H54 (cell line): Measurements from ENCODE around the gene PPP2R5B.

Source experiments
- DNase-seq: peaks from one replicate; pipeline ENCODE4 v3.0.0; 2011; ENCODE audit warnings: low spot score, mixed read lengths; ENCODE audit not compliant: insufficient read length
- FAIRE-seq: peaks from 3 replicates; lab custom pipeline; 2011; peaks lifted over from hg19 to GRCh38; lab: Jason Lieb, UNC
- POLR2A ChIP-seq: IDR thresholded peaks from 2 replicates; pipeline ENCODE4 v1.6.1; 2011; ENCODE audit warnings: low read depth, mild to moderate bottlenecking, low read length

Gene PPP2R5B

DNA sequence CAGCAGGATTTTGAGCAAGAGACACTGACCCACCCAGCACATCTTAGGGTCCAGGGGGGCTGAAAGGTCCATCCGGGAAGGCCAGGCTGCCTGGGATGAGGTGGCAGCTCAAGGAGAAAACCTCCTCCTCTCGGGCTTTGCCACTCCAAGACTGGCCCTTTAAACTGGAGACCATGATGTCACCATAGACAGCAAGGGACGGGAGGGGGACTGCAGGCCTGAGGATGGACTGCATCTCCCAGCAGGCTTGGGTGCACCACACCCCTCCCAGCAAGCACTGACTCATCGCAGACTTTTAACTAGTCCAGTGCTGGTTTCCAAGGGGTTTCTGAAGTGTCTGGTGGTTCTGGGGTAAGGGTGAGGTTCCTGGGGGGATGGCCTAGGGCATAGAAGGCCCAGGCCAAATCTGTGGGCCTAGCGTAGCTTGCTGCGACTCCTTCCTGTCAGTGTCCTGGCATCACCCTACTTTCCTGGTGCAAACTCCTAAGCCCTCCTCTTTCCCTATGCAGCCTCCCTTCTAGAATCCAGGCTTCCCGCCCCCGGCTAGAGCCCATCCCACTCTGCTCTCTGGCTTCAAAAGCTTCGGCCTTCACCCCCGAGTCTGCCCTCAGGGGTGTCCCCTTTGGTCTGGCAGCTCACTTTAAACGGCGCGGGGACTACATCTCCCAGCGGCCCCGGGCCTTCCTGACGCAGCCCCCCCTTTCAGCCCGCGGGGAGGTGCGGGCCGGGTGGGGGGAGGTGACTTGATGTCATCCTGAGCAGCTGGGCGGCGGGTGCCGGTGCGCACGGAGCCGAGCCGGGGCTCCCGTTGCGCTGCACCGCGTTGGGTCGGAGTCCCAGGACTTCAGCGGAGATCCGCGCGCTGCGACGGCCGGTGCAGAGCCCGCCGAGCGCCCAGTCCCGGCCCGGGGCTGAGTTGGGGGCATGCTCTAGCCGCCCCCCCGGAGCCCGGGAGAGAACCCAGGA is at the start of gene PPP2R5B:
Gene PPP2R5B (plus strand): TSS at position 746 of the 966 bp plus-strand sequence. CDS start 1,046 bp downstream, outside the sequence.
- peak; percentile 88 for FAIRE-seq
- TF ChIP-seq POLR2A, result peak; percentile 93
- DNase-seq, result peak; percentile 98

DNA sequence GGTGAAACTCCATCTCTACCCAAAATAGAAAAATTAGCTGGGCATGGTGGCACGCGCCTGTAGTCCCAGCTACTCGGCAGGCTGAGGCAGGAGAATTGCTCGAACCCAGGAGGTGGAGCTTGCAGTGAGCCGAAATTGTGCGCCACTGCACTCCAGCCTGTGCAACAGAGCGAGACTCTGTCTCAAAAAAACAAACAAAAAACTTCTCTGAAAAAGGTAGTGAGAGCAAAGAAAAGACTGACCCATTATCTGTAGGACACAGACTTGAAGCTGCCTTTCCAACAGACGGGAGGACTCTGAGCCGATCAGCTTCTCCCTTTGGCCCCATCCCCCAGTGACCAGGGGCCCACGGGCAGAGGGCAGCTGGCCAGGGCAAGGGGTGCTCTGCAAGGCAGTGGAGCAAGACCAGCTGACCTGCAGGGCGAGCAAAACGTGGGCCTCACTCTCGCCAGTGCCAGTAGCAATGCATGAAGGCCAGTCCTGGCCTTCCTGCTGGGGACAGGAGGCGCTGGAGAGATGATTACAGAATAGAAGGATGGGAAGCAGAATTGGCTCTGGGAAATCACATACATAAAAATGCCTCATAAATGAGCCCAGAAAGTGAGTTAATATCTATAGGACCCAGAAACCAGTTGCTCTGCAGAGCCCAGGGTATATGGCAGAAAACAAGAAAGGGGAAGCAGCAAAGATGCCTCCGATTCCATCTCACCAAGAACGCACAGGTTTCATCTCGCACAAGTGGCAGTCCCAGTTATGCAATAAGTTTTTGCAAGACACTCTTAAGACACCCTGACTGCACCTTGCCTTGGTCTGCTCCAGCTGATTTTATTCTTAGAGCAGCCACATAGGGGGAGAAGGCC is 48.9 kb upstream of the PPP2R5B start:
- DNase-seq, result no peak
- FAIRE-seq, result no peak
- no peak for TF ChIP-seq POLR2A

DNA sequence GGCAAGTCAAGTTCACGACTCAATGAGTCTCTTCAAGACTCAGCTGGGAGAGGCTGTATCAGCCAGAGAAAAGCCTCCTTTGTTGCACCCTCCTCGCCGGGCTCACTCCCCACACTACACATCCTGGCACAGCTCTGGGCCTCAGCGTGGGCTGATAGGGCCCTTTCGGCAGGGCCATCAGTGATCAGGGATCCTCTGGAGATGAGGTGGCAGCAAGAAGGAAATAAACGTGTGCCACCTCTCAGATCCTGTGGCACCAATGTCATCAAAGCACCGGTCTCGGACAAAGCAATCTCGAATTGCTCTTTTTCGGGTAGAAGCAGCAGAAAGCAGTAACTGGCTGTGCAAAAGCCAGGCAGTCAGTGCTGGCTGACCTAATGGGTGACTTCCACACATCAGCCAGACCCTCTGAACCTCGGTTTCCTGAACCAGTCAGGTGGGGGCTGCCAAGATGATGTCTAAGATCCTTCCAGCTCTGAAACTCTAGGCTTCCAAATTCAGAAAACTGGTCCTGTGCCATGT is 48.2 kb upstream of the PPP2R5B start:
- FAIRE-seq (no peak), DNase-seq (no peak)
- TF ChIP-seq POLR2A, result no peak

DNA sequence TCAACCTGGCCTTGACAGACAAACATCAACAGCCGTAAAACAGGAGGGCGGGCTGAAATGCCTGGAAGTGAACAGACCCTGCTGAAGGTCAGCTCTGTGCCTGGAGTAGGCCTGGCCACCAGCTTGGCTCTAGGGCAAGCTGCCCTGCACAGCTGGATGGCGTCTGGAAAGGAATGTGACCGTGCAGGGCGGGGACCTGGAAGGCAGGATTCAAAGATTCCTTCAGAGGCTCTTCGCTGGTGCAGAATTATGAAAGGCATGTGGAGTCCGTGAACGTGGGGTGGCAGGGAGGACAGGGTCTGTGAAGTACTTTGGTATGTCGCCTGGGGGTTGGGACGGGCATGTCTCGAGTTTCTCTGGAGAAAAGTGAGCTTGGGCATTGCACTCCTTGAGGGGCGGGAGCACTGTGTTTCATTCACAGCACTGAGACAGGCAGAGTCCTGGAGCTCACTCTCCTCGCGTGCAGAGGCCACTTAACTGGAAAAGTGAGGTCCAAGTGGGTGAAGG is 47.6 kb upstream of the PPP2R5B start:
- no peak; the same call in 1 of the 2 replicates for TF ChIP-seq POLR2A
- DNase-seq (no peak), FAIRE-seq (no peak)

DNA sequence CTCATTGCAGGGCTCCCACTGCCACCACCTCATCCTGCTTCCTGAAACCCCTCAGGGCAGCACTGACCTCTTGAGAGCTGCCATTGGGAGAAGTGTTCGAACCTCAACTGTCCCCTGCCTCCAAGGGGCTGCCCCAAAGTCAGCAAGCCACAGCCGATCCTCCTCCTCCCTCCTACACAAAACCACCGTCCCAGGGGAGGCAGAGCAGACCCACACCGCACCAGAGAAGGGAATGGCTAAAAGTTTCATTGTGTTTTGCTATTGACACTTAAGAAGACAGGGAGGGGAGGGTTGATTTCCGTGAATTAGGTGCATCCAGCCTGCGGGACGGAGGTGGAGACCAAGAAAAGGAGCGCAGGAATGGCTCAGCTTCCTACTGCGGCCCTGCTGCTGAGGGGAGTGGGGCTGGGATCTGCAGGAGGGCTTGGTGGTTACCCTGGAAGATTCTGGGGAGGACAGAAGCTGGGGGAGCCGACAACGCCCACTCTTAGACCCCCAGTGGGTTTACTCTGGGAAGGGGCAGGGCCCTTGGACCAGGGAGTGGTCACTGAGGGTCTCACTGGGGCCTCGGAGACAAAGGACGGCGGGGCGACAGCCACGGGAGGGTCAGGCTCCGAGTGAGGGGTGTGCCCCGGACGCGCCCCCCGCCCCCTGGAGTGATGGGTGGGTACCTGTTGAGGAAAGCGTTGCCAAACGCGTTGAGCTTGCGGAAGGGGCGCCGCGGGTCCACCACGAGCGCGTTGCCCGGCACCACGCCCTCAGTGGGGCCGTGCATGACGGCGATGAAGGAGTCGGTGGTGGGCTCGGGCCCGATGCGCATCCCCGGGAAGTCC is 46.9 kb upstream of the PPP2R5B start:
- no peak; the same call in 1 of the 2 replicates for TF ChIP-seq POLR2A
- FAIRE-seq (no peak), DNase-seq (no peak)

DNA sequence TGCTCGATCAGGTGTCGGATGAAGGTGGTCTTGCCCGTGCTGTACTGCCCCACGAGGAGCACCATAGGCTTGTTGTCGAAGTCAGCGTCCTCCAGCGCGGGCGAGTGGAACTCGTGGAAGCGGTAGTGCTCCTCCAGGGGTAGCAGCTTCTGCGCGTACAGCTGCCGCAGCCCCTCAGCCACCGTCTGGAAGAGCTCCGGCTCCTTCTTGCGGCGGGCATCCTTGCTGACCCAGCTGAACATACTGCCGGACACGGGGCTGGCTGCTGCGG is 46.3 kb upstream of the PPP2R5B start:
- TF ChIP-seq POLR2A, result no peak
- FAIRE-seq (no peak), DNase-seq (no peak)

DNA sequence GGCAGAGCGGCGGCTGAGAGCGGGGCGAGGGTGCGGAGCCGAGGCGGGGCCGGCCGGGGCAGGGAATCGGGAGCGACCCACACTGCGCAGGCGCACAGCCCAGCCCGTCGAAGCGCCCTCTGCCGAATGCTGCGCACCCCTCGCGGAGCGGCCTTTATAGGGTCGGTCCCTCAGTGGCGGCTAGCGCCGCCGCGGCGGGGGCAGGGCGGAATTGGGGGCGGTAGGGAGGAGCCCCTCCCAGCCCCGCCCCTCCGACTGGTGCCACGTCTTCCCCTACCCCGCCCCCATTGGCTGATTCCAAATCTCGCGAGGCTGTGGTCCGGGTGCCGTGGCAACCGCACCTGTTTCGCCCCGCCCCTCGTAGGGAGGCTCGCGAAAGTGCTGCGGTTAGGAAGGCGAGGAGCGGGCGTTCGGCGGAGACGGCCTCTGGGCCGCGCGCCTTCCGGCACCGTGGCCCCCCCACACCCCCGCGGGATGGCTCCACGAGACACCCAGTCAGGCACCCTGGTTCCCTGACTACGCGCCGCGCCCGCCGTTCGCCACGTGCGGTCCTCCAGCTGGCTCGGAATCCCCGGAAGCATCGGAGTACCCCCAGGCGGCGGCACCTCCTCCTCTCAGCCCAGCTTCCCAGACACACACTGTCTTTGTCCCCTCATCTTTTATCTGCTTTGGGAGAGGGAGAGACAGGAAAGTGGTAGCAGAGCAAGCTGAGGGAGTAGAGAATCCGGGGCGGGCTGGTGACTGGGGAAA is 45.8 kb upstream of the PPP2R5B start, which contains the start of gene EHD1:
Gene EHD1 (minus strand): TSS at position 128 of the 750 bp plus-strand sequence. CDS start 157 bp downstream, outside the sequence.
- DNase-seq, result peak; percentile 91
- no peak for FAIRE-seq
- TF ChIP-seq POLR2A, result peak; percentile 100

DNA sequence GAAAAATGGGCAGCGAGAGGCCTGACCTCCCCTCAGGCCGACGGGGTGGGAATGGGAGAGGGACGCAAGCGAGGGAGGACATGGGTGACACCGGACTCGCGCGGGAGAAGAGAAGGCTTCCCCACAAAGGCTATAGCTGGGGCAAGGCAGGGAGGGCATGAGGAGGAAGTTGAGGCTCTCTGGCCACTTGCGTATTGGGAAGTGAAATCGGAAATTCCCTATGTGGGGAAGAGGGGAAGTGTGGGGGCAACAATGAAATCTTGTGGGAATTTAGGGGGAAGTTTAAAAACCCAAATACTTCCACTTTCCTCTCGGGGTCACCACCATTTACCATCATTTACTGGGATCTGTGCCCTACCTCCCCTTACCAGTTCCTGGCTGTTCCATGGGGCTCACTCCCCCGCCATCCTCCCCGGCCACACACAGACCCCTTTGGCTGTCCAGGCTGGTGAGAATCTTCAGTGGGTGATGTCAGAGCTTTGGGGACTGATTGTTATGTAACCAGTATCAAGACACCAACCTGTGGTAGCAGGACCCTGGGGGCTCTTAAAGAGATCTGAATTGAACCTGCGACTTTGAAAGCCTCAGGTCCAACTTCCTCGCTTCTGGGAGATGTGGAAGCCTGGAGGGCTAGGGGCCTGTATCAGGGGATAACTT is 45.1 kb upstream of the PPP2R5B start:
- FAIRE-seq (no peak), DNase-seq (no peak)
- no peak for TF ChIP-seq POLR2A

DNA sequence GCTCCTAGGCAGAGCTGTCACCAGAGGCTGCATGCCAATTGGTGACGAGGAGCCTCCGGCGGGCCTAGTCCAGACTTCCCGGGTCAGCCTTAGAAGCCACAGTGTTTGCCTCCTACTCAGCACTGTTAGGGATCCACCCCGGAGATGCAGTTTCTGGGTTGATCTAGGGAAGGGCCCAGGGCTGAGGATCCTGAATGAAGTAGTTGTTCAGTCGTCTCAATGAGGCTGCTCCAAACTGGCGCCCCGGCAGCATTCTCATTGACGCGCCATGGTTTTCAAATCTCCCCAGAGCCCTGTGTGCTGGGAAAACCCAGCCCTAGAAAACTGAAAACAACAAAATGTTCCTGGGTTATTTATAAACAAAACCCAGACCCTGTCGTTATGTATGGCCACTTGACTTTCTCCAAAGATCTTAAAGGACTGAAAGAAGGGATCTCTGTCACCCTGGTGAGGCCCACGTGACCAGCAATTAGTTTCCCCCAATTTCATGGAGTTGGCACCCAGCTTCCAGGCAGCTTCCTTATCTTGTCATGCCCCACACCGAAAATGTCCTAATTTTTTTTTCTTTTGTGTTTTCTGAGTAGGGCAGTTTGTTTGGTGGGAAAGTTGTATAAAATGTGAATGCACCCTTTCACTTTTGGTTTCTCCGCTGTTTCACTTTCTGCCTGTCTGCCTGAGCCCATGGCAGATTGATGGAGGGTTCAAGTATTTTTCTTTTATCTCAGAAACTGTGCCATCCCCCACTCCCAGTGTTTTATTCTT is 44.1 kb upstream of the PPP2R5B start:
- FAIRE-seq (no peak), DNase-seq (no peak)

DNA sequence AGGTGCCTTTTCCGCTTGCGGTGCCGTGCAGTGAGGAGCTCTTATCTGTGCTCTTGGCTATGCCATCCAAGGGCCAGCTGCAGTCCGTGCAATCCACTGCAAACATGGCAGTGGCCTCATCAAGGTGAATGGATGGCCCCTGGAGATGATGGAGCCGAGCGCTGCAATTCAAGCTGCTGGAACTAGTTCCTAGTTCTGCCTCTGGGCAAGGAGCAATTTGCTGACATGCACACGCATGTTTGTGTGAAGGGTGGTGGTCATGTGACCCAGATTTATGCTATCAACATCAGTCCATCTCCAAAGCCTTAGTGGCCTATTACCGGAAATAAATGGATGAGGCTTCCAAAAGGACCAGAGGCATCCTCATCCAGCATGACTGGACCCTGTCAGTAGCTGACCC is 43.0 kb upstream of the PPP2R5B start:
- FAIRE-seq (no peak), DNase-seq (no peak)

More for the DNA sequence above, 44.1 kb upstream of the PPP2R5B start:
- no peak for TF ChIP-seq POLR2A

DNA sequence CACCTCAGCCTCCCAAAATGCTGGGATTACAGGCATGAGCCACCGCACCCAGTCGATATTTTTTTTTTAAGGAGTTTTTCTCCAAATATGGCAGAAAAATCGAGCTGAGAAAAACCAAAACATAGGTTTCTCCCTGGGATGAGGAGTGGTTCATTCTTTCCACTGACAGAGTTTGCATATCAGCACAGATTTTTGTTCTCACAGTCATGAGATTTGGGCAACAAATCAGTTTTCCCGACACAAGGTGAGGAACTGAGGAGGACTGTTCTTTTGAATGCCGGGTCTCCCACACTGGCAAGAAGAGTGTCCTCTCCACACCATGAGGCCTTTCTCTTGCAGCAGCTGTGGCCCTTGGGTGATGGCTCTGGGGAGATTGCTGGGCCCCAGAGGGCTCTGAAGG is 42.2 kb upstream of the PPP2R5B start:
- FAIRE-seq (no peak), DNase-seq (no peak)
- no peak for TF ChIP-seq POLR2A

More for the DNA sequence above, 43.0 kb upstream of the PPP2R5B start:
- TF ChIP-seq POLR2A, result no peak
